DOHH2 (cell line): Measurements from ENCODE around the gene SRBD1.

Source experiments
- H3F3A ChIP-seq: fragments of 200-600 bp; sonication (generic), shearing (Covaris generic); 2 replicates; pipeline ENCODE4 v1.6.0; 2016; ENCODE audit warnings: antibody characterized with exemption, mild to moderate bottlenecking; ENCODE audit not compliant: control insufficient read depth, insufficient read depth
- H3K27ac ChIP-seq: fragments of 200-600 bp; sonication (generic); 2 replicates; pipeline ENCODE4 v1.5.1; 2014; ENCODE audit warnings: low read depth, mild to moderate bottlenecking, low read length, moderate library complexity
- H3K27me3 ChIP-seq: fragments of 200-600 bp; sonication (generic); 2 replicates; pipeline ENCODE4 v1.6.1; 2014; ENCODE audit warnings: mild to moderate bottlenecking, low read length, mixed read lengths; ENCODE audit not compliant: control insufficient read depth
- H3K36me3 ChIP-seq: fragments of 200-600 bp; sonication (generic); 2 replicates; pipeline ENCODE4 v1.6.1; 2014; ENCODE audit warnings: mild to moderate bottlenecking, low read length, moderate library complexity, mixed read lengths; ENCODE audit not compliant: control insufficient read depth
- H3K4me1 ChIP-seq: fragments of 200-600 bp; sonication (generic); 2 replicates; pipeline ENCODE4 v1.6.1; 2014; ENCODE audit warnings: mild to moderate bottlenecking, low read length, mixed read lengths; ENCODE audit not compliant: control insufficient read depth
- H3K4me2 ChIP-seq: fragments of 200-600 bp; sonication (generic); 2 replicates; pipeline ENCODE4 v1.6.0; 2014; ENCODE audit warnings: mild to moderate bottlenecking, low read length, moderate library complexity
- H3K4me3 ChIP-seq: fragments of 200-600 bp; sonication (generic); 2 replicates; pipeline ENCODE4 v1.5.1; 2014; ENCODE audit warnings: mild to moderate bottlenecking, low read length, mixed read lengths
- H3K79me2 ChIP-seq: fragments of 200-600 bp; sonication (generic); 2 replicates; pipeline ENCODE4 v1.6.1; 2014; ENCODE audit warnings: mild to moderate bottlenecking, low read length, mixed read lengths; ENCODE audit not compliant: control insufficient read depth
- H3K9me2 ChIP-seq: fragments of 200-600 bp; sonication (generic); replicated peaks from 2 replicates; pipeline ENCODE4 v1.6.1; 2014; ENCODE audit warnings: mild to moderate bottlenecking, low read length, mixed read lengths; ENCODE audit not compliant: control insufficient read depth
- H3K9me3 ChIP-seq: fragments of 200-600 bp; sonication (generic); 2 replicates; pipeline ENCODE4 v1.6.1; 2014; ENCODE audit warnings: antibody characterized with exemption, low read length, mixed read lengths; ENCODE audit not compliant: control insufficient read depth, insufficient read depth
- H4K20me1 ChIP-seq: fragments of 200-600 bp; sonication (generic); 2 replicates; pipeline ENCODE4 v1.6.0; 2014; ENCODE audit warnings: low read depth, mild to moderate bottlenecking, antibody characterized with exemption, low read length, moderate library complexity; ENCODE audit not compliant: control insufficient read depth, insufficient read depth
- EZH2phosphoT487 ChIP-seq: fragments of 200-600 bp; sonication (generic); IDR thresholded peaks from 2 replicates; pipeline ENCODE4 v1.6.1; 2017; ENCODE audit warnings: borderline replicate concordance, mild to moderate bottlenecking, antibody characterized with exemption, low read length, moderate library complexity, mixed read lengths
- TF ChIP-seq, protein P1 (sequence below): fragments of 200-600 bp; sonication (generic); IDR thresholded peaks from one replicate; pipeline ENCODE4 v1.5.1; 2014; ENCODE audit warnings: antibody characterized with exemption, mild to moderate bottlenecking, low read depth, low read length; ENCODE audit not compliant: poor library complexity, severe bottlenecking

The SRBD1 gene

DNA sequence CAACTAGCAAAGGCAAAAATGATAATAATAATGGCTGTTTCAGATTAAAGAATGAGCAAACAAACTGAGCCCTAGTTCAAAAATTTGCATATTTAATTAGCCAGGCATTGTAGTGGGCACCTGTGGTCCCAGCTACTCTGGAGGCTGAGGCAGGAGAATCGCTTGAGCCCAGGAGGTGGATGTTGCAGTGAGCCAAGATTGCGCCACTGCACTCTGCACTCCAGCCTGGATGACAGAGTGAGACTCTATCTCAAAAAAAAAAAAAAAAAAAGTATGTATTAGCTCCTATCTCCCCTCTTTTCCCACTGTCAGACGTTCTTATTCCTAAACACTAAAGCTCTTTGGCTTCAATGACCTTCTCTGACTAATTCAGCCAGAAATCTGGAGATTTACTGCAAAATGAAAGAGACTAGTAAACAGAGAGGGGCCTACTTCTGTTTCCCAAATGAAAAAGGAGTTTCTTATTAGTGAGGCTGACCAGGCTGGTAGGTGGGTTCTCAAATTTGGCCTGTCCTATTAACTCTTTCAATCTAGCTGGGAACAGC is 3.9 kb upstream of the SRBD1 start:
- H3K4me3 ChIP-seq = no peak overlapping the region

DNA sequence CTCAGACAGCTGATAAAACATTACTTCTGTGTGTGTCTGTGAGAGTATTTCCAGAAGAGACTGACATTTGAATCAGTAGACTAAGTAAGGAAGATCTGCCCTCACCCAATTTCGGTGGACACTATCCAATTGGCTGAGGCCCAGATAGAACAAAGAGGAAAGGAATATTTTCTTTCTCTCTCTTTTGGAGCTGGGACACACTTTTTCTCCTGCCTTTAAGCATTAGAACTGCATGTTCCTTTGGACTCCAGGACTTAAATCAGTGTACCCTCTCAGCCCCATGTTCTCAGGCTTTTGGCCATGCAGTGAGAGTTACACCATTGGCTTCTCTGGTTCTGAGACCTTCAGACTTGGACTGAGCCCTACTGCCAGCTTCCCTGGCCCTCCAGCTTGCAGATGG is 3.3 kb upstream of the SRBD1 start:
- Histone ChIP-seq H3K9me2 (no peaks in the 10 kb centered on the region), H3F3A (peaks cover 7% of the 10 kb centered on the region), H3K4me1 (peaks cover 23% of the 10 kb centered on the region), H3K27ac (no peak overlapping the region), H4K20me1 (no peaks in the 10 kb centered on the region), H3K27me3 (no peaks in the 10 kb centered on the region), H3K4me3 (no peak overlapping the region), H3K9me3 (no peaks in the 10 kb centered on the region), H3K79me2 (peaks cover 12% of the 10 kb centered on the region), H3K36me3 (no peaks in the 10 kb centered on the region), H3K4me2 (no peak overlapping the region)
- TF ChIP-seq, protein P1, sequence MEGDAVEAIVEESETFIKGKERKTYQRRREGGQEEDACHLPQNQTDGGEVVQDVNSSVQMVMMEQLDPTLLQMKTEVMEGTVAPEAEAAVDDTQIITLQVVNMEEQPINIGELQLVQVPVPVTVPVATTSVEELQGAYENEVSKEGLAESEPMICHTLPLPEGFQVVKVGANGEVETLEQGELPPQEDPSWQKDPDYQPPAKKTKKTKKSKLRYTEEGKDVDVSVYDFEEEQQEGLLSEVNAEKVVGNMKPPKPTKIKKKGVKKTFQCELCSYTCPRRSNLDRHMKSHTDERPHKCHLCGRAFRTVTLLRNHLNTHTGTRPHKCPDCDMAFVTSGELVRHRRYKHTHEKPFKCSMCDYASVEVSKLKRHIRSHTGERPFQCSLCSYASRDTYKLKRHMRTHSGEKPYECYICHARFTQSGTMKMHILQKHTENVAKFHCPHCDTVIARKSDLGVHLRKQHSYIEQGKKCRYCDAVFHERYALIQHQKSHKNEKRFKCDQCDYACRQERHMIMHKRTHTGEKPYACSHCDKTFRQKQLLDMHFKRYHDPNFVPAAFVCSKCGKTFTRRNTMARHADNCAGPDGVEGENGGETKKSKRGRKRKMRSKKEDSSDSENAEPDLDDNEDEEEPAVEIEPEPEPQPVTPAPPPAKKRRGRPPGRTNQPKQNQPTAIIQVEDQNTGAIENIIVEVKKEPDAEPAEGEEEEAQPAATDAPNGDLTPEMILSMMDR = no peak
- no peak for TF ChIP-seq EZH2phosphoT487

More for the DNA sequence above, 3.9 kb upstream of the SRBD1 start:
- Histone ChIP-seq H3K36me3 (no peaks in the 10 kb centered on the region), H3K27ac (no peak overlapping the region), H3K4me1 (peaks cover 17% of the 10 kb centered on the region), H3K4me2 (no peak overlapping the region), H3K79me2 (peaks cover 6% of the 10 kb centered on the region), H3F3A (peaks cover 7% of the 10 kb centered on the region), H4K20me1 (no peaks in the 10 kb centered on the region), H3K9me2 (no peaks in the 10 kb centered on the region), H3K27me3 (peaks cover 3% of the 10 kb centered on the region; the same call in 1 of the 2 replicates), H3K9me3 (no peaks in the 10 kb centered on the region)
- TF ChIP-seq, protein P1 = no peak
- TF ChIP-seq EZH2phosphoT487 = no peak

GRCh38 chr2:45612731-45613130 is 1.7 kb upstream of the SRBD1 start:
- H3F3A ChIP-seq = peaks cover 7% of the 10 kb centered on the region
- H3K9me2 ChIP-seq = no peaks in the 10 kb centered on the region
- H3K9me3 ChIP-seq = no peaks in the 10 kb centered on the region
- no peak overlapping the region for H3K4me2 ChIP-seq
- H3K4me3 ChIP-seq = no peak overlapping the region
- no peaks in the 10 kb centered on the region for H3K27me3 ChIP-seq
- no peak overlapping the region for H3K27ac ChIP-seq
- H3K79me2 ChIP-seq = peaks cover 26% of the 10 kb centered on the region
- no peaks in the 10 kb centered on the region for H3K36me3 ChIP-seq
- TF ChIP-seq, protein P1 = no peak
- TF ChIP-seq EZH2phosphoT487 = no peak
- no peaks in the 10 kb centered on the region for H4K20me1 ChIP-seq
- H3K4me1 ChIP-seq = peaks cover 24% of the 10 kb centered on the region
